ENCODE results near the gene SWSAP1.

DNA sequence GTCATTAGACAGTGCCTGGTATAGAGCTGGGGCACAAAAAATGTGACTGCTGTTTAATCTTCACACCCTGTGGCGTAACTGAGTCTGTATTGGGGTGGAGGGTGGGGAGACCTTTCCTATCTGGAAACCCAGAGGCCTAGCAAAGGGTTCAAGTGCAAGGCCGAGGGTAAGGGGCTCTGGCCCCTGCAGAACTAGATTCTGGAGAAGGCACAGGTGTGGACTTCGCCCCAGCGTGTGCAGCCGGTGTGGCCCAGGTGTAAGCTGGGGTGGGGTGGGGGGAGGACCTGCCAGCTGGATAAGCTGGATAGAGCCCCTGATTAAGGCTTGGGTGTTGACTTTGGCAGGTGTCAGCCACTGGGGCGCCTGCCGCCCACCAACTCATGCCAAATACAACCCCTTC, 36.3 kb upstream of the SWSAP1 start:
- TF ChIP-seq ZNF114 (CRISPR knock-in tag; IDR thresholded peaks at IDR 0.05) (no peak), EZH2 (IDR thresholded peaks at IDR 0.05; ENCODE audit: low read depth, unreplicated experiment) (no peak), POLR2AphosphoS5 (IDR thresholded peaks at IDR 0.05; ENCODE audit: low read depth) (no peak), ZNF331 (CRISPR knock-in tag; IDR thresholded peaks at IDR 0.05; ENCODE audit: low read depth) (no peak), EZH2phosphoT487 (IDR thresholded peaks at IDR 0.05; ENCODE audit: unreplicated experiment) (no peak), JUNB (IDR thresholded peaks at IDR 0.05; ENCODE audit: unreplicated experiment) (no peak), REST (IDR thresholded peaks at IDR 0.05; ENCODE audit: unreplicated experiment) (no peak)
- TF ChIP-seq, protein P1, sequence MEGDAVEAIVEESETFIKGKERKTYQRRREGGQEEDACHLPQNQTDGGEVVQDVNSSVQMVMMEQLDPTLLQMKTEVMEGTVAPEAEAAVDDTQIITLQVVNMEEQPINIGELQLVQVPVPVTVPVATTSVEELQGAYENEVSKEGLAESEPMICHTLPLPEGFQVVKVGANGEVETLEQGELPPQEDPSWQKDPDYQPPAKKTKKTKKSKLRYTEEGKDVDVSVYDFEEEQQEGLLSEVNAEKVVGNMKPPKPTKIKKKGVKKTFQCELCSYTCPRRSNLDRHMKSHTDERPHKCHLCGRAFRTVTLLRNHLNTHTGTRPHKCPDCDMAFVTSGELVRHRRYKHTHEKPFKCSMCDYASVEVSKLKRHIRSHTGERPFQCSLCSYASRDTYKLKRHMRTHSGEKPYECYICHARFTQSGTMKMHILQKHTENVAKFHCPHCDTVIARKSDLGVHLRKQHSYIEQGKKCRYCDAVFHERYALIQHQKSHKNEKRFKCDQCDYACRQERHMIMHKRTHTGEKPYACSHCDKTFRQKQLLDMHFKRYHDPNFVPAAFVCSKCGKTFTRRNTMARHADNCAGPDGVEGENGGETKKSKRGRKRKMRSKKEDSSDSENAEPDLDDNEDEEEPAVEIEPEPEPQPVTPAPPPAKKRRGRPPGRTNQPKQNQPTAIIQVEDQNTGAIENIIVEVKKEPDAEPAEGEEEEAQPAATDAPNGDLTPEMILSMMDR (conservative IDR thresholded peaks at IDR 0.05; ENCODE audit: low read depth in 2 of 2) = no peak

All from GM23338 (cell line).